NK-92 (cell line): ENCODE results near the gene DHRSX.
"Not testable (repeated sequence)": the region's sequence is repeated elsewhere in the genome, so short reads cannot be mapped to it uniquely, and the experiment has no call there.

ENCODE experiments used
- DNase-seq: peaks from one replicate; lab custom pipeline; 2025; ENCODE audit not compliant: unreplicated experiment; lab: John Stamatoyannopoulos, UW

The DHRSX gene

GRCh38 chrX:2500803-2501558 is at the start of gene DHRSX, which contains the start of gene ZBED1:
TSS of gene DHRSX (minus strand) at chrX:2500976. CDS start at chrX:2500925, 51 bp downstream.
TSS of gene ZBED1 (minus strand) at chrX:2500976. CDS start at chrX:2490719, 10,257 bp downstream.
- no peak for DNase-seq

- DNase-seq = no peak
Observed at GRCh38 chrX:2549876-2550275, 49.1 kb upstream of the DHRSX start.

GRCh38 chrX:2548711-2549423 is 48.1 kb upstream of the DHRSX start:
- no peak for DNase-seq

- no peak for DNase-seq
Observed at GRCh38 chrX:2547736-2548135, 47.0 kb upstream of the DHRSX start.

- no peak for DNase-seq
Observed at GRCh38 chrX:2546496-2546895, 45.7 kb upstream of the DHRSX start.

GRCh38 chrX:2545144-2545543 is 44.4 kb upstream of the DHRSX start:
- DNase-seq = no peak

- DNase-seq = no peak
Observed at GRCh38 chrX:2542826-2543521, 42.2 kb upstream of the DHRSX start.

- no peak for DNase-seq
Observed at GRCh38 chrX:2541603-2542002, 40.8 kb upstream of the DHRSX start.

- DNase-seq = no peak
Observed at GRCh38 chrX:2540426-2540947, 39.7 kb upstream of the DHRSX start.

GRCh38 chrX:2539586-2539985 is 38.8 kb upstream of the DHRSX start:
- no peak for DNase-seq

GRCh38 chrX:2538031-2538757 is 37.4 kb upstream of the DHRSX start:
- no peak for DNase-seq

GRCh38 chrX:2536974-2537373 is 36.2 kb upstream of the DHRSX start:
- no peak for DNase-seq

GRCh38 chrX:2536141-2536540 is 35.4 kb upstream of the DHRSX start:
- no peak for DNase-seq

GRCh38 chrX:2534261-2535021 is 33.7 kb upstream of the DHRSX start:
- not testable (repeated sequence) for DNase-seq

- no peak for DNase-seq
Observed at GRCh38 chrX:2533424-2533823, 32.6 kb upstream of the DHRSX start.

GRCh38 chrX:2526390-2526789 is 25.6 kb upstream of the DHRSX start:
- DNase-seq = no peak

- DNase-seq = no peak
Observed at GRCh38 chrX:2523911-2524310, 23.1 kb upstream of the DHRSX start.

GRCh38 chrX:2521927-2522386 is 21.2 kb upstream of the DHRSX start:
- no peak for DNase-seq

- no peak for DNase-seq
Observed at GRCh38 chrX:2521092-2521926, 20.5 kb upstream of the DHRSX start.
